Ovary (tissue), 9 donors: ENCODE data around the gene PRDM10. TPM values are rescaled to one million over a fixed set of nuclear protein-coding genes. Genes with fewer than 3 reads are reported as not detected.
"Not testable (repeated sequence)": the region's sequence is repeated elsewhere in the genome, so short reads cannot be mapped to it uniquely, and the experiment has no call there.

ENCODE experiments used
- DNase-seq, 5 donors: peaks; one replicate each; pipeline ENCODE4 v3.0.0-alpha.2; 2019 to 2020
- H3K27ac ChIP-seq, 2 donors: fragments of 200-600 bp; one replicate each; pipeline versions ENCODE4 v1.5.1 to v1.8.0; 2019 to 2022
- H3K27me3 ChIP-seq: fragments of 200-600 bp; one replicate; pipeline ENCODE4 v1.8.0; 2022
- H3K36me3 ChIP-seq: fragments of 200-600 bp; sonication (generic); one replicate; pipeline ENCODE4 v1.5.1; 2019
- H3K4me1 ChIP-seq: one replicate; pipeline ENCODE4 v1.8.1; 2013; ENCODE audit warnings: mild to moderate bottlenecking, moderate library complexity; ENCODE audit not compliant: insufficient read depth
- H3K4me3 ChIP-seq: fragments of 200-600 bp; sonication (generic); one replicate; pipeline ENCODE4 v1.5.1; 2017
- H3K9me3 ChIP-seq, 2 donors: fragments of 200-600 bp in 1 of 2; sonication (generic) in 1 of 2; one replicate each; pipeline versions ENCODE4 v1.5.1 to v1.8.1; 2013 to 2019; ENCODE audit warnings: mild to moderate bottlenecking in 1 of 2, moderate library complexity in 1 of 2
- EP300 ChIP-seq: sonication (generic); formaldehyde crosslinking; IDR thresholded peaks from one replicate; pipeline ENCODE4 v1.6.1; 2017; ENCODE audit warnings: antibody characterized with exemption
- POLR2A ChIP-seq: fragments of 450-650 bp; IDR thresholded peaks from one replicate; pipeline ENCODE4 v1.6.1; 2017; ENCODE audit warnings: antibody characterized with exemption, mild to moderate bottlenecking, moderate library complexity
- WGBS, 3 donors: extraction: QIAGEN DNeasy Blood & Tissue Kit in 1 of 3; methylation state at CpG; one replicate each; pipeline versions ENCODE4 v1.1.5 to v1.1.7; 2013 to 2017; 5-methylcytosine and 5-hydroxymethylcytosine counted together
- intact Hi-C, 4 donors: fragments of 100-400 bp; cut with DNase I; formaldehyde crosslinking; loops; one replicate each; pipeline versions ENCODE4 v1.11.0 to v1.15.1; 2022 to 2023
- polyA plus RNA-seq, 2 donors: library from polyadenylated mRNA; stranded (reverse); fragments of 200-250 nt in 1 of 2; fragments of 350-450 nt in 1 of 2; fragmentation: Illumina TruSeq in 1 of 2; extraction: RNeasy Lipid Tissue Mini Kit (QIAGEN cat#74804) in 1 of 2; gene quantifications; one replicate each; pipeline ENCODE4 v1.2.3, GENCODE V29; 2013 to 2014
- total RNA-seq, 7 donors: library from RNA; depleted of rRNA in 2 of 7; stranded (reverse); fragments of >200 nt in 2 of 7; fragmentation: NEBNext Ultra II Directional in 3 of 7; extraction: Animal tissue kit (Norgen Biotek cat#: 25700) in 3 of 7; gene quantifications; one replicate each; pipeline versions ENCODE4 v1.1.0 to v1.2.4, GENCODE V29; 2016 to 2023
- TF ChIP-seq, protein P1 (sequence below), 3 donors: fragments of 450-650 bp in 2 of 3; fragments of 200-600 bp in 1 of 3; IDR thresholded peaks; one replicate each; pipeline versions ENCODE4 v1.5.1 to v1.8.0; 2016 to 2022; ENCODE audit warnings: antibody characterized with exemption in 3 of 3, mild to moderate bottlenecking in 1 of 3
- donor health status: DM: no; HTN: no; CAD: no; lungs with moderate emphysema.
- donor health status: DM: no; HTN: no; CAD: no.
- donor health status: Bipolar disorder and iron deficiency.
- donor health status: DM: yes; HTN: yes; CAD: no.
- donor health status: DM: no; HTN: no; CAD: no.
- donor health status: DM: yes; HTN: yes; CAD: no.

The PRDM10 gene
- total and polyA plus RNA-seq, 9 donors = 2.5 to 9.4 (median 7.2) TPM

DNA sequence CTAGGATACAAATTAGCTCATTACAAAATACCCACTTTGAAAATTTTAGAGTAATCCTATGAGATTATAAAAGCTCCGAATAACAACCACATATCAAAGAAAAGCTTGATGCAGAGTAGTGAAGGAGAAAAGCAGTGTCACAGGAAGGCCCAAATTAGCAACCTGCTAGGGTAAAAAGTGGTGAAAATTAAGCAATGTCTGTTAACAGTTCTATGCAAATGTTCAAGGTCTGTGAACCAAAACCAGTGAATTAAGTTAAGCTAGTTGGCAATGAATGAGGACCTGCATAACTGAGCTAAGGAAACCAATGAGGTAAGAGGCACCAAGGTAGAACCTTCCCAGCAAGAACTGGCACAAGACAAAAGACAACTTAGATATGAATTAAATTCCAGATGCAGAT is 29.6 kb downstream of the PRDM10 start:
- intact Hi-C loops = no loop called here
- Histone ChIP-seq H3K9me3 (no peaks in the 10 kb centered on the region), H3K4me1 (peaks cover 14% of the 10 kb centered on the region), H3K4me3 (no peak overlapping the region), H3K36me3 (no peaks in the 10 kb centered on the region), H3K27ac (no peak overlapping the region), H3K27me3 (no peaks in the 10 kb centered on the region)
- DNase-seq = no peak
- WGBS, 3 donors = 64 to 82% (median 70%) methylated on average over 1 of the region's 1 CpG
- TF ChIP-seq POLR2A (no peak), EP300 (no peak)
- TF ChIP-seq, protein P1, sequence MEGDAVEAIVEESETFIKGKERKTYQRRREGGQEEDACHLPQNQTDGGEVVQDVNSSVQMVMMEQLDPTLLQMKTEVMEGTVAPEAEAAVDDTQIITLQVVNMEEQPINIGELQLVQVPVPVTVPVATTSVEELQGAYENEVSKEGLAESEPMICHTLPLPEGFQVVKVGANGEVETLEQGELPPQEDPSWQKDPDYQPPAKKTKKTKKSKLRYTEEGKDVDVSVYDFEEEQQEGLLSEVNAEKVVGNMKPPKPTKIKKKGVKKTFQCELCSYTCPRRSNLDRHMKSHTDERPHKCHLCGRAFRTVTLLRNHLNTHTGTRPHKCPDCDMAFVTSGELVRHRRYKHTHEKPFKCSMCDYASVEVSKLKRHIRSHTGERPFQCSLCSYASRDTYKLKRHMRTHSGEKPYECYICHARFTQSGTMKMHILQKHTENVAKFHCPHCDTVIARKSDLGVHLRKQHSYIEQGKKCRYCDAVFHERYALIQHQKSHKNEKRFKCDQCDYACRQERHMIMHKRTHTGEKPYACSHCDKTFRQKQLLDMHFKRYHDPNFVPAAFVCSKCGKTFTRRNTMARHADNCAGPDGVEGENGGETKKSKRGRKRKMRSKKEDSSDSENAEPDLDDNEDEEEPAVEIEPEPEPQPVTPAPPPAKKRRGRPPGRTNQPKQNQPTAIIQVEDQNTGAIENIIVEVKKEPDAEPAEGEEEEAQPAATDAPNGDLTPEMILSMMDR (IDR thresholded peaks at IDR 0.05) = no peak

DNA sequence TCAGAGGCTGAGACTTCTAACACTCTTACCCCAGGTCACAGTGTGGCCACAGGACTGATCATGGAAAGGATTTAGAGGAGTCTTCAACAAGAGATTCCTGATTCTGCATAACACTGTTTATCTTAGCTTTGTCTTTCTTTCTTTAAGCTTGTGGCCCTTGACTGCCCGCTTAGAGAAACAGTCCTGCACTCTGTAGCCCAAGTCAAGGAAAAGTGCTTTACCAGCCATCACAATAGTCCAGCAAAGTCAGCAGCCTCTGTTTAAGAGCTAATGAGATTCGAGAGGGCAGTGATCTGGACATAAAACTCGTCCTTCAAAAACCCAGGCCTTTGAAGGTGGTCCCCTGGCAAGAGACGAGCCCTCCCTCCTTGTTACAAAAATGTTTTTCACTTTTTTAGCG is 30.0 kb downstream of the PRDM10 start:
- Histone ChIP-seq H3K36me3 (no peaks in the 10 kb centered on the region), H3K4me3 (no peak overlapping the region), H3K27me3 (no peaks in the 10 kb centered on the region), H3K27ac (no peak overlapping the region), H3K9me3 (no peaks in the 10 kb centered on the region), H3K4me1 (peaks cover 14% of the 10 kb centered on the region)
- 66 to 81% (median 74%) methylated on average over 5 of the region's 5 CpGs for WGBS, 3 donors
- no peak for DNase-seq
- intact Hi-C loops = no loop called here
- TF ChIP-seq, protein P1 (IDR thresholded peaks at IDR 0.05) = no peak

DNA sequence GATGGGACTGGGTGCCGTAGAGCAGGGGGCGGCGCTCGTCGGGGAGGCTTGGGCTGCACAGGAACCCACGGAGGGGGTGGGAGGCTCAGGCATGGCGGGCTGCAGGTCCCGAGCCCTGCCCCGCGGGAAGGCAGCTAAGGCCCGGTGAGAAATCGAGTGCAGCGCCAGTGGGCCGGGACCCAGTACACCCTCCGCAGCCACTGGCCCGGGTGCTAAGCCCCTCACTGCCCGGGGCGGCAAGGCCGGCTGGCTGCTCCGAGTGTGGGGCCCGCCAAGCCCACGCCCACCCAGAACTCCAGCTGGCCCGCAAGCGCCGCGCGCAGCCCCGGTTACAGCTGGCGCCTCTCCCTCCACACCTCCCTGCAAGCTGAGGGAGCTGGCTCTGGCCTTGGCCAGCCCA is 30.8 kb downstream of the PRDM10 start:
- intact Hi-C loops = not testable (repeated sequence)
- WGBS, 3 donors = 98% methylated on average over 19 to 29 of the region's 29 CpGs

DNA sequence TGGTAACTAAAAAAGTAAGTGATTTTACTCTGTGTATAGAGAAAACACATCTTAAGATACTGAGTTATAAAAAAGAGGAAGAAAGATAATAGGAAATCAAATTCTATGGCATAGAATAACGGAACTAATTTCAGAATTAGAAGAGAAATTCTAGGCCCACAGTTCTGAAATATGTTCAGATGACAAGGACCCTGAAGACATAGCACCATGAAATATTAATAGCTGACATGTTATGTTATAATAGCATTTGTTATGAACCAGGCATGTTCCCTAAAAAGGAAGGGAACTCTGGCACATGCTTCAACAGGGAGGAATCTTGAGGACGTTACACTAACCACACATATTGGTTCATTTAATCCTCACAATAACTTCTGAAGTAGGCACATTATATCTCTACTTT is 32.7 kb downstream of the PRDM10 start:
- Histone ChIP-seq H3K36me3 (no peaks in the 10 kb centered on the region), H3K4me1 (no peaks in the 10 kb centered on the region), H3K27me3 (no peaks in the 10 kb centered on the region), H3K27ac (no peak overlapping the region), H3K4me3 (no peak overlapping the region), H3K9me3 (no peaks in the 10 kb centered on the region)
- no peak for DNase-seq
- whole genome bisulfite sequencing, 3 donors = 66 to 88% (median 84%) methylated on average over 2 of the region's 2 CpGs
- intact Hi-C loops = loop anchor here in 1 of 4 donors (1.0 kb wide), 1 partner anchor 163 kb away; no protein-coding TSS in a partner anchor
- no peak for TF ChIP-seq POLR2A
- TF ChIP-seq, protein P1 (IDR thresholded peaks at IDR 0.05) = no peak
- no peak for TF ChIP-seq EP300

More for the DNA sequence above, 30.8 kb downstream of the PRDM10 start:
- H3K27ac ChIP-seq, DNase-seq, H3K4me3 ChIP-seq, H3K9me3 ChIP-seq, H3K36me3 ChIP-seq, H3K27me3 ChIP-seq: not testable (repeated sequence)
- peaks cover 11% of the 10 kb centered on the region for H3K4me1 ChIP-seq

DNA sequence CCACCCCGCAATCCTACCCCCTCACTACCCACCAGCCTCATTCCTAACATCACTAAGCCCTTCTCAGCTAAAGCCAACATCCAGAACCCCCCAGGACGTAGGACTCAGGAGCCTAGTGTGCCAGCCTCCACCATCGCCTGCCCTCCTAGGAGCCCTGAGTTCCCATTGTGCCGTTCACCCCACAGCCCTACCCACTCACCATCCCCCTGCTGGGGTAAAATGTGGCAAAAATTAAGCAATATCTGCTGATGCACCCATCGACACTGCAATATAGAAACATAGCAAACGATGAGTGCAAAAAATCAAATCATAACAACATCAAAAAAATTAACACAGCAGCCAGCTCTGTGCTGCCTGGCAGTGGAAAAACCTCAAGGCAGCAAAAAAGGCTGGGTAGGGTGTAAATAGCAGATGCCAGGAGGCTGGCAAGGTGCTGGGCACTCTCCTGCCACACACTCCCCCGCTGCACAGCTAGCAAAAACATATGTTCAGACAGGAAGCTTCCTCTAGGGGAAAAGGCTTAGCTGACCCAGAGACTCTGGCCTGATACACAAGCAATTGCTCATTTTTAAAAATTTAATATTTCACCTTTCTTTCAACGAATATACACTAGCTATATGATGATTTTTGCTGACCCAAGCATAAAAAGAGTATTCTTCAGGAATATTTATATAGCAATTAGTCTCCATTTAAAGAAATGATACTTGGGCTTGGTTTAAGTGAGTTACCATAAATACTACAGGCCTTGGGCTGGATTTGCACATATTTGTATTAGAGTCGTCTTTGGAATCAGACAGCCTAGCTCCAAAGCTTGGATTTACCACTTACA is 33.8 kb downstream of the PRDM10 start:
- DNase-seq = no peak
- H3K4me3 ChIP-seq = no peak overlapping the region
- intact Hi-C loops = loop anchor here in 1 of 4 donors (1.0 kb wide), 1 partner anchor 164 kb away; no protein-coding TSS in a partner anchor
- H3K4me1 ChIP-seq = peaks cover 1% of the 10 kb centered on the region
- H3K27ac ChIP-seq = no peak overlapping the region
- TF ChIP-seq POLR2A (no peak), EP300 (no peak)
- TF ChIP-seq, protein P1 (IDR thresholded peaks at IDR 0.05) = no peak
- 77 to 86% (median 80%) methylated on average over 9 of the region's 9 CpGs for WGBS, 3 donors
- no peaks in the 10 kb centered on the region for H3K9me3 ChIP-seq
- H3K27me3 ChIP-seq = no peaks in the 10 kb centered on the region
- H3K36me3 ChIP-seq = no peaks in the 10 kb centered on the region
